ENCODE data around the gene HS6ST3. TPM values are rescaled to one million over a fixed set of nuclear protein-coding genes. Genes with fewer than 3 reads are reported as not detected.

HS6ST3 gene
- total RNA-seq, 1 donor, result 0.36 TPM

DNA sequence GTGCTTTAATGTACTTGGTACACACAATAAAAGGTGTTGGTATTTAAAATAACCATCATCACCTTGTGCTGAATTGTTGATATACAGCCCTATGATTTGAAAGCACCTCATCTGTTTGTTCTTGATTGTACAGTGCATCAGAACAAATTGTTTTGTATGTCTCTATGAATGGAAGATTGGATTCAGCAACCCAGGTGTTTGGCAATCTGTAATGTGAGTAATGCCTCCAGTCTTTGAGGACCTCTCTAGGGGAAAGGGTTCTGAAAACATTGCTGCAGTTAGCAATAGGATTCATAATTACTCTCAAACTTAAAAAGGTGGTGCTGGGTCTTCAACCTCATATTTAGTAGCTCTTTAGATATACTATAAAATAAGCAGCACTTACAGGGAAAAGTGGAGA lies 562.6 kb downstream of the HS6ST3 start:
- TF ChIP-seq, protein P1, sequence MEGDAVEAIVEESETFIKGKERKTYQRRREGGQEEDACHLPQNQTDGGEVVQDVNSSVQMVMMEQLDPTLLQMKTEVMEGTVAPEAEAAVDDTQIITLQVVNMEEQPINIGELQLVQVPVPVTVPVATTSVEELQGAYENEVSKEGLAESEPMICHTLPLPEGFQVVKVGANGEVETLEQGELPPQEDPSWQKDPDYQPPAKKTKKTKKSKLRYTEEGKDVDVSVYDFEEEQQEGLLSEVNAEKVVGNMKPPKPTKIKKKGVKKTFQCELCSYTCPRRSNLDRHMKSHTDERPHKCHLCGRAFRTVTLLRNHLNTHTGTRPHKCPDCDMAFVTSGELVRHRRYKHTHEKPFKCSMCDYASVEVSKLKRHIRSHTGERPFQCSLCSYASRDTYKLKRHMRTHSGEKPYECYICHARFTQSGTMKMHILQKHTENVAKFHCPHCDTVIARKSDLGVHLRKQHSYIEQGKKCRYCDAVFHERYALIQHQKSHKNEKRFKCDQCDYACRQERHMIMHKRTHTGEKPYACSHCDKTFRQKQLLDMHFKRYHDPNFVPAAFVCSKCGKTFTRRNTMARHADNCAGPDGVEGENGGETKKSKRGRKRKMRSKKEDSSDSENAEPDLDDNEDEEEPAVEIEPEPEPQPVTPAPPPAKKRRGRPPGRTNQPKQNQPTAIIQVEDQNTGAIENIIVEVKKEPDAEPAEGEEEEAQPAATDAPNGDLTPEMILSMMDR (IDR thresholded peaks at IDR 0.05; ENCODE audit: insufficient read depth, low read length), result no peak
- DNase-seq (ENCODE audit: low read depth), result no peak
- no peak overlapping the region for H3K4me3 ChIP-seq (ENCODE audit: low read depth, low read length)

GRCh38 chr13:96661612-96662011 lies 571.7 kb downstream of the HS6ST3 start:
- DNase-seq (ENCODE audit: low read depth), result no peak
- no peak overlapping the region for H3K4me3 ChIP-seq (ENCODE audit: low read depth, low read length)
- TF ChIP-seq, protein P1 (IDR thresholded peaks at IDR 0.05; ENCODE audit: insufficient read depth, low read length), result no peak

DNA sequence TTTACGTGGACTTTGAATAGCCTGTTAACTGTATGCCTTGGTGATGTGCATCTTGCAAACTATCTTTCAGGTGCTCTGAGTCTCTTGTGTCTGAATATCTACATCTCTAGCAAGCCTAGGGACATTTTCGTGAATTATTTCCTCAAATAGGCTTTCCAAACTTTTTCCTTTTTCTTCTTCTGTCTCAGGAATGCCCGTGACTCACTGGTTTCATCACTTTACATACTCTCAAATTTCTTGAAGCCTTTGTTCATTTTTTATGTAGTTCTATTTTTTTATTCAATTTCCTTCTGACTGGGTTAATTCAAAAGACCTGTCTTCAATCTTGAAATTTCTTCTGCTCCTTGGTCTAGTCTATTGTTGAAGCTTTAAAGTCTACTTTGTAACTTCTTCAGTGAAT lies 572.1 kb downstream of the HS6ST3 start:
- H3K4me3 ChIP-seq (ENCODE audit: low read depth, low read length), result no peak overlapping the region
- DNase-seq (ENCODE audit: low read depth), result peak; percentile 28
- TF ChIP-seq, protein P1 (IDR thresholded peaks at IDR 0.05; ENCODE audit: insufficient read depth, low read length), result no peak

GRCh38 chr13:96667294-96668018 lies 577.5 kb downstream of the HS6ST3 start:
- no peak overlapping the region for H3K4me3 ChIP-seq (ENCODE audit: low read depth, low read length)
- DNase-seq (ENCODE audit: low read depth), result no peak
- TF ChIP-seq, protein P1 (IDR thresholded peaks at IDR 0.05; ENCODE audit: insufficient read depth, low read length), result no peak

DNA sequence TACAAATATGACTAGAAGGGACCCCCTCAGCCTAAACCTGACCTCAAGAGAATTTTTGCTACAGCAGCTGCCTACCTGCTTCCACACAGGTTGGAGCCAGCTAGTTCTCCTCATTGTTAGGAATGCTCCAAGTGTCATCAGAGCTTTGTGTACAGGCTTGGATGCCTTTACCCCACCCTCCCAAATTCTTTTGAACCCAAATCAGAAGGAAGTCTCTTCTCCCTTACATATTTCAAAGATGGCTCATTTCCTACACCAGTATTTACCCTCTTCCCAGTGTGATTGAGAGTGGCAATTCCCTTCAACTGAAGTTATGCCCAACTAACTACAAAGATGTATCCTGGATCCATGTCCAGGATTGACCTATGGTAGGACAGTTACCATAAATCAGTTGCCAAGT lies 581.2 kb downstream of the HS6ST3 start:
- TF ChIP-seq, protein P1 (IDR thresholded peaks at IDR 0.05; ENCODE audit: insufficient read depth, low read length), result no peak
- DNase-seq (ENCODE audit: low read depth), result no peak
- H3K4me3 ChIP-seq (ENCODE audit: low read depth, low read length), result no peak overlapping the region

DNA sequence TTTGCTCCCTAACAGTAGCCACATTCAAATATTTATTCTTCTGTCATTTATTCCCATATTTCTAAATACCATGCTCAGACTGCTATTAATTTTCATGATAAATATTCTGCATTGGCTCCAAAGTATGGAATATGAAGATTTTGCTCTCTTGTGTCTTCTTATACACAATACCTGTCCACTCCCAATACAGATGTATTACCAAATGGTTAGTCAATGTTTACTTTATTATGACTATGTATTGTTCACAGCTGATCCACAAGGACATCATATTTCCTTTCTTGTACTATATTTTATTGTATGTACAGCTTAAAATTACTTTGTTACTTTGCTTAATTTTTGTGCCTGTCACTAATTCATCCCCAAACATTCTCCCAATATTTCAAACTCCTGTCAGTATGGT lies 582.1 kb downstream of the HS6ST3 start:
- no peak for DNase-seq (ENCODE audit: low read depth)
- H3K4me3 ChIP-seq (ENCODE audit: low read depth, low read length), result no peak overlapping the region
- TF ChIP-seq, protein P1 (IDR thresholded peaks at IDR 0.05; ENCODE audit: insufficient read depth, low read length), result no peak

- TF ChIP-seq, protein P1 (IDR thresholded peaks at IDR 0.05; ENCODE audit: insufficient read depth, low read length), result no peak
- DNase-seq (ENCODE audit: low read depth), result no peak
- no peak overlapping the region for H3K4me3 ChIP-seq (ENCODE audit: low read depth, low read length)
These were observed 583.9 kb downstream of the HS6ST3 start for GRCh38 chr13:96673825-96674224.
